Glomerular visceral epithelial cell (primary cell): ENCODE measurements around the gene ZNF322.
"Not testable (repeated sequence)": the region's sequence is repeated elsewhere in the genome, so short reads cannot be mapped to it uniquely, and the experiment has no call there.

Source experiments
- DNase-seq: peaks from one replicate; pipeline ENCODE4 v3.0.0-alpha.2; 2016; ENCODE audit errors: extremely low spot score

Gene ZNF322

GRCh38 chr6:26659042-26659999, at the start of gene ZNF322:
Gene ZNF322, minus strand, starts transcription at chr6:26659746. Its CDS starts 21,193 bp downstream, at chr6:26638553.
- DNase-seq, result peak; percentile 88

GRCh38 chr6:26705780-26706179, 46.2 kb upstream of the ZNF322 start:
- DNase-seq, result not testable (repeated sequence)

- DNase-seq, result not testable (repeated sequence)
These were observed 45.8 kb upstream of the ZNF322 start for GRCh38 chr6:26705352-26705751.

- not testable (repeated sequence) for DNase-seq
These were observed 41.6 kb upstream of the ZNF322 start for GRCh38 chr6:26701023-26701747.

GRCh38 chr6:26697496-26697895, 38.0 kb upstream of the ZNF322 start:
- not testable (repeated sequence) for DNase-seq

GRCh38 chr6:26689324-26689947, 29.9 kb upstream of the ZNF322 start:
- not testable (repeated sequence) for DNase-seq

GRCh38 chr6:26682435-26683042, 23.0 kb upstream of the ZNF322 start:
- DNase-seq, result not testable (repeated sequence)

- not testable (repeated sequence) for DNase-seq
These were observed 13.7 kb upstream of the ZNF322 start for GRCh38 chr6:26673287-26673686.

GRCh38 chr6:26670558-26670957, 11.0 kb upstream of the ZNF322 start:
- DNase-seq, result not testable (repeated sequence)

GRCh38 chr6:26670003-26670402, 10.5 kb upstream of the ZNF322 start:
- not testable (repeated sequence) for DNase-seq

- DNase-seq, result no peak
These were observed 435 bp upstream of the ZNF322 start for GRCh38 chr6:26660000-26660361.

- no peak for DNase-seq
These were observed 2.3 kb downstream of the ZNF322 start for GRCh38 chr6:26657256-26657655.

- DNase-seq, result no peak
These were observed 6.5 kb downstream of the ZNF322 start for GRCh38 chr6:26653007-26653406.

- no peak for DNase-seq
These were observed 8.3 kb downstream of the ZNF322 start for GRCh38 chr6:26651133-26651781.

GRCh38 chr6:26646074-26646473, 13.5 kb downstream of the ZNF322 start:
- no peak for DNase-seq

- no peak for DNase-seq
These were observed 18.7 kb downstream of the ZNF322 start for GRCh38 chr6:26640806-26641205.

- no peak for DNase-seq
These were observed 30.2 kb downstream of the ZNF322 start for GRCh38 chr6:26629359-26629758.

- DNase-seq, result no peak
These were observed 31.7 kb downstream of the ZNF322 start for GRCh38 chr6:26627843-26628242.

GRCh38 chr6:26624557-26624956, 35.0 kb downstream of the ZNF322 start:
- DNase-seq, result no peak

GRCh38 chr6:26623339-26623859, 36.1 kb downstream of the ZNF322 start:
- DNase-seq, result no peak
